ENCODE data around the gene ITIH4.

Gene ITIH4

GRCh38 chr3:52859686-52860423, 29.4 kb upstream of the ITIH4 start:
- H3K4me3 ChIP-seq (ENCODE audit: low read depth, low read length) = no peak overlapping the region
- TF ChIP-seq CTCF (IDR thresholded peaks at IDR 0.05; ENCODE audit: low read depth, low read length) = no peak

- TF ChIP-seq CTCF (IDR thresholded peaks at IDR 0.05; ENCODE audit: low read depth, low read length) = no peak
- no peak overlapping the region for H3K4me3 ChIP-seq (ENCODE audit: low read depth, low read length)
Measured at GRCh38 chr3:52857864-52858263, 27.4 kb upstream of the ITIH4 start.

- no peak overlapping the region for H3K4me3 ChIP-seq (ENCODE audit: low read depth, low read length)
- TF ChIP-seq CTCF (IDR thresholded peaks at IDR 0.05; ENCODE audit: low read depth, low read length) = no peak
Measured at GRCh38 chr3:52857133-52857532, 26.7 kb upstream of the ITIH4 start.

- no peak for TF ChIP-seq CTCF (IDR thresholded peaks at IDR 0.05; ENCODE audit: low read depth, low read length)
- no peak overlapping the region for H3K4me3 ChIP-seq (ENCODE audit: low read depth, low read length)
Measured at GRCh38 chr3:52856666-52857065, 26.2 kb upstream of the ITIH4 start.

- H3K4me3 ChIP-seq (ENCODE audit: low read depth, low read length) = no peak overlapping the region
- TF ChIP-seq CTCF (IDR thresholded peaks at IDR 0.05; ENCODE audit: low read depth, low read length) = no peak
Measured at GRCh38 chr3:52854013-52854412, 23.5 kb upstream of the ITIH4 start.

- no peak for TF ChIP-seq CTCF (IDR thresholded peaks at IDR 0.05; ENCODE audit: low read depth, low read length)
- no peak overlapping the region for H3K4me3 ChIP-seq (ENCODE audit: low read depth, low read length)
Measured at GRCh38 chr3:52852419-52852818, 21.9 kb upstream of the ITIH4 start.

GRCh38 chr3:52851348-52851747, 20.9 kb upstream of the ITIH4 start:
- no peak overlapping the region for H3K4me3 ChIP-seq (ENCODE audit: low read depth, low read length)
- TF ChIP-seq CTCF (IDR thresholded peaks at IDR 0.05; ENCODE audit: low read depth, low read length) = peak; percentile 52
